ENCODE results near the gene HMG20A. TPM values are rescaled to one million over a fixed set of nuclear protein-coding genes. Genes with fewer than 3 reads are reported as not detected.

The HMG20A gene
- total RNA-seq, 1 donor = 30.8 TPM

DNA sequence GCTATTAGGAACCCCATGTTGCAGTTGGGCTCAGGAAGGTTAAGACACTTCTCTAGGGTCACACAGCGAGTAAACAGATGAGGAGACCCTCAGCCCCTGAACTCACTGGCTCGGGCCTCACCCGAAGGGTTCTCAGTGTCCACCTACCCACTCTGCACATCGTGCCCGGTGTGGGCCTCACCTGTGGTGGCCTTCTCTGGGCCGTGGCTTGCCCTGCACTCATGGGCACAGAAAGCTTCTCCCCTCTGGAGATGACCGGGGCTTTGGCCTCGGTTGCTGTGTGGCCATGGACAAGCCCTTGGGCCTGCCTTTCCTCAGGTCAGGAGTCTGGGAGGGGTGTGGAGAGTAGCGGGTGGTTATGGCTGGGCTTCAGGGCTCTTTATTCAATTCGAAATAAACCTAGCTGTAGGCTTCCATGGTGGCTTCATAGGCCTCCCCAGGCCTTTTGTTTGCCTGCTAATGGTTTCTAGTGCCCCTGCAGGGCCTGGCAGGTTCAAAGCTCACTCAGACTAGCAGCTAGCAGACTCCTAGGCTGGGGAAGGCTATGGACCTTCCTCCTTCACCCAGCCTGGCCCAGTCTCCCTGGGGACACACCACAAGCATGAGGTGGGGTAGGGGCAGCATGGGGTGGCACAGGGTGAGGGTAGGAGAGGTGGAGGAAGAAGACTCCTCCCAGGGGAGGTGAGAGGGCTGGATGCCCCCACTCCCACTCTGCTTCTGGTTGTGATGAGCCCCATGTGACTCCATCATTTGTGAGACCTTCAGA is 108.9 kb downstream of the HMG20A start:
- Histone ChIP-seq H4K20me1 (ENCODE audit: insufficient read depth, low read length) (no peaks in the 10 kb centered on the region), H3K79me2 (ENCODE audit: insufficient read depth, low read length) (no peaks in the 10 kb centered on the region), H3K27me3 (ENCODE audit: insufficient read depth, low read length) (peaks cover 8% of the 10 kb centered on the region), H2AFZ (ENCODE audit: low read length) (no peak overlapping the region), H3K4me3 (ENCODE audit: insufficient read depth, low read length) (no peak overlapping the region), H3K4me2 (ENCODE audit: insufficient read depth, low read length) (no peak overlapping the region), H3K36me3 (ENCODE audit: insufficient read depth, low read length) (no peaks in the 10 kb centered on the region), H3K4me1 (ENCODE audit: insufficient read depth, low read length) (peaks cover 10% of the 10 kb centered on the region), H3K9me3 (ENCODE audit: low read depth, low read length) (no peaks in the 10 kb centered on the region), H3K27ac (ENCODE audit: low read depth, low read length) (no peak overlapping the region)
- no peak for DNase-seq (ENCODE audit: insufficient read length, low spot score, missing footprints)
- TF ChIP-seq, protein P1, sequence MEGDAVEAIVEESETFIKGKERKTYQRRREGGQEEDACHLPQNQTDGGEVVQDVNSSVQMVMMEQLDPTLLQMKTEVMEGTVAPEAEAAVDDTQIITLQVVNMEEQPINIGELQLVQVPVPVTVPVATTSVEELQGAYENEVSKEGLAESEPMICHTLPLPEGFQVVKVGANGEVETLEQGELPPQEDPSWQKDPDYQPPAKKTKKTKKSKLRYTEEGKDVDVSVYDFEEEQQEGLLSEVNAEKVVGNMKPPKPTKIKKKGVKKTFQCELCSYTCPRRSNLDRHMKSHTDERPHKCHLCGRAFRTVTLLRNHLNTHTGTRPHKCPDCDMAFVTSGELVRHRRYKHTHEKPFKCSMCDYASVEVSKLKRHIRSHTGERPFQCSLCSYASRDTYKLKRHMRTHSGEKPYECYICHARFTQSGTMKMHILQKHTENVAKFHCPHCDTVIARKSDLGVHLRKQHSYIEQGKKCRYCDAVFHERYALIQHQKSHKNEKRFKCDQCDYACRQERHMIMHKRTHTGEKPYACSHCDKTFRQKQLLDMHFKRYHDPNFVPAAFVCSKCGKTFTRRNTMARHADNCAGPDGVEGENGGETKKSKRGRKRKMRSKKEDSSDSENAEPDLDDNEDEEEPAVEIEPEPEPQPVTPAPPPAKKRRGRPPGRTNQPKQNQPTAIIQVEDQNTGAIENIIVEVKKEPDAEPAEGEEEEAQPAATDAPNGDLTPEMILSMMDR (IDR thresholded peaks at IDR 0.05; ENCODE audit: extremely low read depth, low read depth, low read length) = no peak

GRCh38 chr15:77530576-77530975 is 109.9 kb downstream of the HMG20A start:
- Histone ChIP-seq H2AFZ (ENCODE audit: low read length) (no peak overlapping the region), H4K20me1 (ENCODE audit: insufficient read depth, low read length) (no peaks in the 10 kb centered on the region), H3K79me2 (ENCODE audit: insufficient read depth, low read length) (no peaks in the 10 kb centered on the region), H3K4me3 (ENCODE audit: insufficient read depth, low read length) (no peak overlapping the region), H3K36me3 (ENCODE audit: insufficient read depth, low read length) (no peaks in the 10 kb centered on the region), H3K4me2 (ENCODE audit: insufficient read depth, low read length) (no peak overlapping the region), H3K27ac (ENCODE audit: low read depth, low read length) (no peak overlapping the region), H3K27me3 (ENCODE audit: insufficient read depth, low read length) (peaks cover 8% of the 10 kb centered on the region), H3K9me3 (ENCODE audit: low read depth, low read length) (no peaks in the 10 kb centered on the region), H3K4me1 (ENCODE audit: insufficient read depth, low read length) (peaks cover 10% of the 10 kb centered on the region)
- TF ChIP-seq, protein P1 (IDR thresholded peaks at IDR 0.05; ENCODE audit: extremely low read depth, low read depth, low read length) = no peak
- no peak for DNase-seq (ENCODE audit: insufficient read length, low spot score, missing footprints)

DNA sequence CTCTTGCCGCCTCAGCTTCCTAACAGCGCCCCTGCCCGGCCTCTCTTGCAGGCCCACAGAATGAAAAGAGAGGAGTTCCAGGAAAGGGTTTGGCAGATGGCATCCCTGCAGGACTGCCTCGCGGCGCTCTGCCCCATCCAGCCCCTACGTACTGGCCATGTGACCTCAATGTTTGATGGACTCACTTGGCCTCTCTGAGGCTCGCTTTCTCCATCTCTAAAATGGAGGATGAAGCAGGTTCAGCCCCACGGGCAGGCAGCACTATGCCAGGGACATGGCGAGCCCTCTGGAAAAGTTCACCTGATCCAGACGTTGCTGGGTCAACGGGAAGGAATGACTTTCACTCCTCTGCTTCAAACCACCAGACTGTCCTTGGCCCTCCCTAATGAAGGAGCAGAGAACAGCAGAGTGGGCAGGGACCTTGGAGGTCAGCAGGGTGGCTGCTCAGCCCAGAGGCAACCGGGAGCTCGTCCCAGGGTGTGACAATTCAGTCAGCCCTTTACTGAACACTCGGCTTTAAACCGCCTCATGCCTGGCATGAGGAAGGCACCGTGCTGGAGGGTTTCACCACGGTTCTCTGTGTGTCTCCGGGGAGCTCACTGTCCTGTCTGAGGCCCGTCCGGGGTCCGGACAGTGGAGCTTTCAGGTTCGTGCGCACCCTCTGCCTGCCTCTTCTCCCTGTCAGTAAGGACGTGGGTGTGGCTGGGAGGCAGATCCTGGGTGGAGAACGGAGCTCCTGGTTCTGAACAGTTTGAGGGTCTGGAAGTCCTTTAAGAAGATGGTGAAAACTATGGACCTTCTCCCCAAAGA is 110.7 kb downstream of the HMG20A start:
- Histone ChIP-seq H2AFZ (ENCODE audit: low read length) (no peak overlapping the region), H3K27me3 (ENCODE audit: insufficient read depth, low read length) (peaks cover 8% of the 10 kb centered on the region), H3K27ac (ENCODE audit: low read depth, low read length) (no peak overlapping the region), H3K4me2 (ENCODE audit: insufficient read depth, low read length) (no peak overlapping the region), H4K20me1 (ENCODE audit: insufficient read depth, low read length) (no peaks in the 10 kb centered on the region), H3K4me1 (ENCODE audit: insufficient read depth, low read length) (peaks cover 10% of the 10 kb centered on the region), H3K4me3 (ENCODE audit: insufficient read depth, low read length) (no peak overlapping the region), H3K9me3 (ENCODE audit: low read depth, low read length) (no peaks in the 10 kb centered on the region), H3K36me3 (ENCODE audit: insufficient read depth, low read length) (no peaks in the 10 kb centered on the region), H3K79me2 (ENCODE audit: insufficient read depth, low read length) (no peaks in the 10 kb centered on the region)
- DNase-seq (ENCODE audit: insufficient read length, low spot score, missing footprints) = no peak
- TF ChIP-seq, protein P1 (IDR thresholded peaks at IDR 0.05; ENCODE audit: extremely low read depth, low read depth, low read length) = no peak
